HG03520 (cell line): Measurements from ENCODE around the gene MFAP3.
"Not testable (repeated sequence)": the region's sequence is repeated elsewhere in the genome, so short reads cannot be mapped to it uniquely, and the experiment has no call there.

ENCODE experiments used
- ATAC-seq: cut with Tn5 transposase; IDR thresholded peaks from one replicate; pipeline ENCODE4 v1.9.1; 2021; ENCODE audit warnings: mild to moderate bottlenecking, moderate library complexity; ENCODE audit not compliant: unreplicated experiment

Gene MFAP3

DNA sequence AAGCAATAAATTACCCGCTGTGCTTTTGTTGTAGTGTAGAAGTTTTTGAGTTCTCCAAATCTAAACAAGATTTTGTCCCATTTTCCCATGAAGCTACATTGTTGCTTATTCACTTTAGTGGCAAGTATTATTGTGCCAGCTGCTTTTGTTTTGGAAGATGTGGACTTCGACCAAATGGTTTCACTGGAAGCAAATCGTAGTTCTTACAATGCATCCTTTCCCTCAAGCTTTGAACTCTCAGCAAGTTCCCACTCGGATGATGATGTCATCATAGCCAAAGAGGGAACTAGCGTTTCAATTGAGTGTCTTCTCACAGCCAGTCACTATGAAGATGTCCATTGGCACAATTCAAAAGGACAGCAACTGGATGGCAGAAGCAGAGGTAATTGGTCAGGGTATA lies 10.9 kb downstream of the MFAP3 start:
- no peak for ATAC-seq

- no peak for ATAC-seq
Measured at GRCh38 chr5:154053468-154053867, 14.7 kb downstream of the MFAP3 start.

DNA sequence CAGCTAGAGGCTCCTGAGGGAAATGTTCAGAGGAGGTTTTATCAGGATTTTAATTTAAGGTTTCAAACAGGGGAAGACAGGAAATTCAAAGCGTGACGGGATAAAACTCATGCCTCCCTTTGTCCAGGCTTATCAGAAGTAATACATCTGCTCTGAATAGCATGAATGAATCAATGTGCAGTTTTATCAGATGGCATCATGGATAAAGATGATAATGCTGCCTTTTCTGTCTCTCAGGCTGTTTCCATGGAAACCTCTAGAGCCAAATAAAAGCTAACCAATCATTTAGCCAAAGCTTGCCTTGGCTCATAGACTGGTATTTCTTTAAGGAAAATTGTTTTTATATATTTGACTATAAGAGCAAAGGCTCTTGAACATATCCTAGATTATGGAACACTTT lies 16.4 kb downstream of the MFAP3 start:
- no peak for ATAC-seq

GRCh38 chr5:154058055-154059038 lies 19.6 kb downstream of the MFAP3 start:
- peak; percentile 60 for ATAC-seq

DNA sequence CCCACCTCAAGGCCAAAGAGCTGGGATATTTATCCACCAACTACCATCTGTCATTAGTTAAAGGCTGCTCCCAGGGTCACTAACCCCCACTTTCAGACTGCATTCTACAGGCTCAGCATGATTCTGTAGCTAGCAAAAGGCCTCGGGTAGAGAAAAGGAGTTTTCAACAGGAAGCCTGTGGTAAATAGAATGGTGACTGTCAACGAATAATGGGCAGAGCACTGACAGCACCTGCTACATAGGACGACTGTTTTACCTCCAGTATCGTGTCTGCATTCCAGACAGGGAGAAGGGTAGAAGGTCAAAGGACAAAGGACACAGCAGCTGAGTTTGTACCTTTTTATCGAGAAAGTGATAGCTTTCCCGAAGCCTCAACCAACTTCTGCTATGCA lies 20.3 kb downstream of the MFAP3 start:
- ATAC-seq, result peak; percentile 32

DNA sequence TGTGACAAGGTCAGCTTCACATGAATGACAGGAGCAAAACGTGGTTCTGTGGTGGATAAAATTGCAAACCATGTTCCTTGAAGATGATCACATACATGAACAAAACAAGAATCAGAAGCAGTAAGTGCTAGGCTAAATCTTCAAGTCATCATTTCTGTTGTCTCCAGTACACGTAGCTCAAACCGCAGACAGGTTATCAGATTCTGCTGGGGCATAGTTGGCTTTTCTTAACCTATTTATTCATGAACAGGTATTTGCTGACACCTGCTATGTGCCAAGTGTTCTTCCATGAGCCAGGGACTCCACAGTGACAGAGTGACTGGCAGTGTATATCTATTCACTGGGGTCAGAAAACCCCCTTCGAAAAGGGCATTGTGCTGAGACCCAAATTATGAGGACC lies 20.8 kb downstream of the MFAP3 start:
- no peak for ATAC-seq

DNA sequence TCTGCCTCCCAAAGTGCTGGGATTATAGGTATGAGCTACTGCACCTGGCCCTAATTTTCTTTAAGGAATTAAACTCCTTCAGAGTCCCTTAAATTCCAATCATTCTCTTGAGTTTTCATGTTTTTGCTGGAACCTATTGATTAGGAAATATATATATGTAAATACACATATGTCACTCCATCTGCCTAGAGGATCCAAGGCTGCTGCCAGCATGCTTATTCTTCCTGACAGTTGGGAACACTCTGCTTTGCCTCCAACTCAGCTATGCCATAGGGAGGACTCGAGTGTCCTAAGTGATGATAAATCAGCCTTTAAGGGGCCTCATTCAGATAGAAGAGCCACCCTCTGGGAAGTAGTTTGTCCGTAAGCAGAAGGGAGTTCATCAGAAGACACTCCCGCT lies 21.8 kb downstream of the MFAP3 start:
- no peak for ATAC-seq

- no peak for ATAC-seq
Measured at GRCh38 chr5:154063372-154063771, 24.6 kb downstream of the MFAP3 start.

DNA sequence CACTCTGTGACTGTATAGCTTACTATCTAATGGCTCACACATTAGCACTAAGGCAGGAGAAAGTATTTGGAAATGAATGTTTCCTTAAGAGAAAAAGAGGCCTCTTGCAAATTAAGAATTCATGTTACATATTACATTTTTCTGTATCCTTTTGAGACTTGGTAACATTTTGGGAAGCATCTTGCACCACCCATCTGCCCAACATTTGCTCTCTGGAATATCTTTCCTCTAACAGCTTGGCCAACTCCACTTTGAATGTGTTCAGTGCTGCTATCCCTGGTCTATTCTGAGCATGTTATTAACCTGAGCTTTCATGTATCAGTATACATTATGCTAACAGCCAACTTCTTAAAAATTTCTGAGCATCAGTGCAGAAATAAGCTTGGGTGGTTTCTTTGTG lies 27.2 kb downstream of the MFAP3 start:
- no peak for ATAC-seq

GRCh38 chr5:154069854-154070253 lies 31.1 kb downstream of the MFAP3 start:
- not testable (repeated sequence) for ATAC-seq

DNA sequence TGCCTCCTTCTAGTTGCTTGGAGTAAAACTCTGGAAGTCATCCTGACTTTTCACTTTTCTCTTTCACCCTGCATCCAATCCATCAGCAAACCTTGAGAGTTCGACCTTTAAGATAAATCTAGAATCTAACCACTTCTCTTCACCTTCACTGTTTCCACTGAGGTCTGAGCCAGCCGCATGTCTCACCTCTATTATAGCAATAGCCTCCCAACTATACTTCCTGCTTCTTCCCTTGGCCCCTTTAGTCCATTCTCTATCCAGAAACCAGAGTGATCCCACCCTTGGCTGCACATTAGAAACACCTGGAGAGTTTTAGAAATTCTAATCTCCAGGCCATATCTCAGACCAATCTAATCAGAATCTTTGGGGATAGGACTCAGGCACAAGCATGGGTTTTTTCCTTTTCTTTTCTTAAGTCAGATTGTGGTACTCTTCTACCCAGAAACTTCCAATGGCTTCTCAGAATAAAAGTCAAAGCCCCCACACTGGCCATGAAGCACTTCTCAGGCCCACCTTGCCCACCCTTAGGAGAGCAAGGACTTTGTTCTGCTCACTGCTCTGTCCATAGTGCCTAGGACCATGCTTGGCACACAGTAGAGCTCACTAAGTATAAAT lies 33.1 kb downstream of the MFAP3 start:
- ATAC-seq, result no peak

GRCh38 chr5:154072414-154073171 lies 33.8 kb downstream of the MFAP3 start:
- ATAC-seq, result peak; percentile 96

GRCh38 chr5:154076240-154076922 lies 37.6 kb downstream of the MFAP3 start:
- no peak for ATAC-seq

GRCh38 chr5:154077696-154078095 lies 38.9 kb downstream of the MFAP3 start:
- no peak for ATAC-seq

GRCh38 chr5:154078272-154078671 lies 39.5 kb downstream of the MFAP3 start:
- ATAC-seq, result no peak

GRCh38 chr5:154081246-154081645 lies 42.5 kb downstream of the MFAP3 start:
- ATAC-seq, result no peak

DNA sequence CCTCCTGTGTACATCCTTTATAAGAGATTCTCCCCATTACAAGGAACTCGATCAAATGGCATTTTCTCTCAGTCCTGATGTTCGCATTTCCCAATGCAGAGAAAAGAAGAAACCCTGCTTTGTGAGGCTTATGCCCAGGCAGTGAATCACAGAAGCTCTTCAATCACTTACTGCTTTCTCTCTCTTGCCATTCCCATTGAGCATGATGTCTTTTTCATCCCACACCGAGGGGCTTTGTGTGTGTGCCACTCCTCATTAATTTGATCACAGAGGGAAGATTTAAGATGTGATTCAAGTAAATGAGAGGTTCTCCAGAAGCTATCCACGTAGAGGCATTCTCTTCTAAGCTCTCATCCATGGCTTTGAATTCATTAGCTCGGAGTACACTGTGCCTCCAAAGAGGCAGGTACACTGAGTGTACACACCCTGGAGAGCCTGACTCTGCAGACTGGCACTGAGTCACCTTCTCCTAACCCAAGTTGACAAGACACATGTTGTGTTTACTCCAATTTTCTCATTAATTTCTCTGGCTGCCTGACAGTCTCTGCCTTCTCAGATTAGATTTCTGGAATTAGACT lies 45.4 kb downstream of the MFAP3 start:
- ATAC-seq, result no peak

DNA sequence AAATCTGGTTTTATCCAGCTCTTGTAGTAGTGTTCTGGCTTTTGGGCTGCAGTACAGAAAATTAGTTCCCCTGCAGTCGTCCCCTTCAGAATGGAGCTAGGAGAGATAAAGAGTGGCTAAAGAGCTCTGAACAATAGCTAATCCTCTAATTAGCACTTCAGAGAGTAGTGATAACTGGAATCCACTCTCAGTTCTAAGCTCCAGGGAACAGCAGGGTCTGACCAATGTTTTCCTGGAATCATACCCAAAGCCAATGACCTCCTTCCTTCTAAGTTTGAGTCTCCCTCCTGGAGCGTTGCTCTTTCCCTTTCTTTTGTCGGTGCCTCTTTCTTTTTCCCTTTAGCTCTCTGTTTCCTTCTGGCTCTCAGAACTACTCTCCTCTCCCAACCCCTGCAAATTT lies 47.4 kb downstream of the MFAP3 start:
- ATAC-seq, result no peak

DNA sequence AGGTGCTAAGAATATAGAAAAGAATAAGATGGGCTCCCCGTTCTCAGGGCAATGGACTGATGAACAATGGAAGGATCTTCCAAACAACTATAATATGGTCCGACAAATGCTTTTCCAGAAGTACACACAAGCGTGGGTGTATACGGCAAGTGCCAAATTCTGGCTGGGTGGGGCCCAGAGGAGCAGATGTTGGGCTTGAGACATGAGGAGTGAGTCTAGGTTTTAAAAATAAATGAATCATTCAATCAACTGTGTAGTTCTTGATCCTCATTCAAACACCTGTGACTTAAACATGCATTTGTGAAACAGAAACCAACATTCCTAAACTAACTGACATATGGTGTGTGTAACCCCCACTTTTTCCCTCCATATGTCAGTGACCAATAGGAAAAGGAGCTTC lies 47.9 kb downstream of the MFAP3 start:
- no peak for ATAC-seq

DNA sequence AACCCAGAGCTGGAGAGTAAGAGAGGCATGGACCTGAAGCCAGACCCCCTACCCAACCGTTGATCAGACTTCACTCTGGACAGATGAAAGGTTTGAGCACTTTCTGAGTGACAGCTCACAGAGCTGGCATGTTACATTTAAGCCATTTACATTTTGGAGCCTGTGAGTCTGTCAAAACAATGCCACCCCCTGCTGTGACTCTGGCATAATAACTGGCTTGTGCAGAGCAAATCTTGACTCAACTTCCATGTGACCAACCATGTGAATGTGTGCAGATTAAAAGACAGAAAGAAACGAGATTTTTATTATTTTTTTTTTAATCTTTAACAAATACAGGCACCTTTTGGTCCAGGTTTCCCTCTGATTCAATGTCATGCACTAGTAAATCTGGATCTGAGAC lies 48.5 kb downstream of the MFAP3 start:
- ATAC-seq, result no peak

DNA sequence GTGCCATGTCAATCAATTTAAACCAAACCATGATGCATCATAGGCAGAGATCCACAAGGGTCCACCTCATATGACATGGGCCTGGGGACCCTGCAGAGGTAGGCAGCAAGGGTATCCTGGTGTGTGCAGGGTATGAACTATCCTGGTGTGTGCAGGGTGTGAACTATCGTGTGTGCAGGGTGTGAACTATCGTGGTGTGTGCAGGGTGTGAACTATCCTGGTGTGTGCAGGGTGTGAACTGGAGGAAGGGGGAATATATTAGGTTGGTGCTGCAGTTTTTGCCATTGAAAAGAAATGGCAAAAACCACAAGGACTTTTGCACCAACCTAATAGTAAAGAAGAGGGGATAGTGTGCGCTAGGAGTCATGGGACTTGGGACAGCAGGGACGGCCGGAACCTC lies 50.0 kb downstream of the MFAP3 start:
- no peak for ATAC-seq
